Measurements from ENCODE around the gene DNAH9.
"Not testable (repeated sequence)": the region's sequence is repeated elsewhere in the genome, so short reads cannot be mapped to it uniquely, and the experiment has no call there.

The DNAH9 gene

DNA sequence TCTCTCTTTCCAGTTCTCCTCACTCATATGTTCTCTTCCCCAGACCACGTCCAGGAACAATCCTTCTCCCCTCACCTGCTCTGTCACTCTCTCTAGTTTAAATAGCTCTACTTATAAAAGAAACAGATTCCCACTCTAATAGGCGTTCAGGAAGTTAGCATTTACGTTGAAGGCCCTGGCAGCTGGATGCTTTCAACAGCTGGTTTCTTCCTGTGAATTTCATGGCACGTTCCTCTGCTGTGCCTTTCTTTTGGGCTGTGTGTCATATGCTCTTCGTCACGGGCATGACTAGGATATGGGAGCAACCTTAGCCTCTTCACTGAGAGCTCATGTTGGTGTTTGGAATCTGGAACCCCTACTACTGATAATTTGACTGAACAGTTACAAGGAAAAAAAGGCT lies 325.8 kb downstream of the DNAH9 start:
- DNase-seq = no peak

DNA sequence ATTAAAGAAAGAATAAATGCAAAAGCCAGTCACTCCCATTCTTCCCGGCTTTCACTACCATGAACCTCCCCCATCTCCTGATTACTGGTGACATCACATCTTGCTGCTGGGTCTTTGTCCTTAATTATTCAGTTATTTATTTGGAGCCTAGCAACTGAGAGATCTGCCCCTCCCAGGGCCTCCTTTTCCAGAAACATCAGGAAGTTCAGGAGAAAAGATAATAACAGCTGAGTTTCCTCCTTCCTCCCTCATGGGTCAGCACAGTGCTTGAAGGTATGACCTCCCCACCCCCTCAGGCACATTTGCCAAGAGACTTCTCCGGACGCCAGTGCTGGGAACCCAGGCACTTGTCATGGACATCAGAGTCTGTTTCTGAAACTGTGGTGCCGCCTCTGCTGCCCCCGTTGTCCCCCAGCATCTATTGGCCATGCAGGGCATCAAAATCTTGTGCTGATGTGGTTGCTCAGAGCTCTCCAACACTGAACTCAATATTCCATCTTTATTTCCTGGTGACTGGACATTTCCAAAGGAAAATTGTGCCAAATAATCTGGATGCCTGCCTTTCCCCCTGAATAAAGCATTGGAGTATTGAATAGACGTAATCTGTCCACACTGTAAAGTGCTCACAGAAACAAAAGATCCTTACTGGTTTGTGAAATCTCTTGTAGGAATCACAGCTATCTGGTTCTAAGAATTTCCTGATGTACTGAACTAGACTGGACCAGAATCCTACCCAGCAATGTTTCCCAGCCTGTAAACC lies 327.2 kb downstream of the DNAH9 start:
- DNase-seq = no peak

DNA sequence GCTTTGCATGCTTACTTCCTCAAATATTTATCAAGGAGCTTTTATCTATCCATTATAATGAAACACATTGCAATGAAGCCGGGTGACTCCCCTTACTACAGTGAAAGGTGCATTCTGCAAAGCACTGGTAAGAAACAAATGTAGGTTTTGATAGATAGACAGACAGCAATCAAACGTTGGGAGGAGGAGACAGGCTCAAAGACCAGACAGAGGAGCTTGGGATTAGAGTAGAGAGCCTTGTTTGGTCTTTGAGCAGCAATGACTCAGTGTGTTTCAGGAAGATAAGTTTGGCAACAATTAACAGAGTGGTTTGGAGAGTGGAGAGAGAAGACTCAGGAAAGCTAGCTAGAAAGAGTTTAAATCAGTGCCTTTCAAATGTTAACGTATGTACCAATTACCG lies 330.2 kb downstream of the DNAH9 start:
- no peak for DNase-seq

DNA sequence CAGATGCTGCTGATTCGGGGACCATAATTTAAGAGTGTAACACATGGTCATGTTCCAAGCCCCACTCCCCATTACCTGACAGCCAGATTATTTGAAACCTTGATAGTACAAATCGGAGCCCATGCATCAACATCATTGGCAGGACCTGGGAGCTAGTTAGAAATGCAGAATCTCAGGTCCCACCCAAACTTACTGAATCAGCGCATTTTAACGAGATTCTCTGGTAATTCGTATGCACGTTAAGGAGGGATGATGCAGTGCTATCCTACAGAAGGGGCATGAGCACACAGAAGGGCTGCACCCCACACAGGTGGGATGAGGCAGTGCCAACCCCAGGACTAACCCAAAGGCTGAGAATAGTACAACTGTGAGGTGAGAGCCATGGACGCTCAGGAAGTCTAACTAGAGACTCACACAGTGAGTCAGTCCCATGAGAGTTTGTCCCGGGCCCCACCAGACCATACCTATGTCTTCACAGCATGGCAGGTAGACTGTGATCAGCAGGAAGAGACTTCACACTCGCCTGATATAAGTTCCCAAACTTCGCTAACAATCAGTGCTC lies 334.1 kb downstream of the DNAH9 start:
- DNase-seq = no peak

DNA sequence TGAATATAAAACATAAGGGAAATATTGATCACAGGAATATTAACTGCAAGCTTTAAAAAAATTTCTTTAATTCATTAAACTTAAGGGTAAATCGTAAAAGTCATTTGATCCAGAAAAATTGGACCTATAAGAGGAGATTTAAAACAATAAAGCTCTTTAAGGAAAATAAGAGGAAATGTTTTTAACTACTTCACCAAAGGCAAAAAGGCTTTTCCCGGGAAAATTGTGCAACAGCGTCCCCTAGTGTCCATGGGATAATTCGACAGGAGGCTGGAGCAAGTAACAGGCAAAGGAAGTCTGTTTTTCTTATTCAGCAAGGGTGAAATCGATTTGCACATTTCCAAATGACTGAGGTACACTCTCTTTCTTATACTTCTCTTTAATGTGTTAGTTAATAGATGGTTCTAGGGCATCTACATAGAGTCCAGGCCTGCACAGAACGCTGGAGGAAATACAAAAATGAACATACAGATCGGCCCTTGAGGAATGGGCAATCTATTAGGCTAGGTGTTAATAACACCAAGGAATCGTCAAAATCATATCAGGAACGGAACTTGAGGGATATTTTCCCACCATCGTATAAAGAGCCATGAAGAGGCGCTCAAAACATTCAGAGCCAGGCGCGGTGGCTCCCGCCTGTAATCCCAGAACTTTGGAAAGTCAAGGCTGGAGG lies 337.6 kb downstream of the DNAH9 start:
- peak; percentile 8 to 32 for DNase-seq

DNA sequence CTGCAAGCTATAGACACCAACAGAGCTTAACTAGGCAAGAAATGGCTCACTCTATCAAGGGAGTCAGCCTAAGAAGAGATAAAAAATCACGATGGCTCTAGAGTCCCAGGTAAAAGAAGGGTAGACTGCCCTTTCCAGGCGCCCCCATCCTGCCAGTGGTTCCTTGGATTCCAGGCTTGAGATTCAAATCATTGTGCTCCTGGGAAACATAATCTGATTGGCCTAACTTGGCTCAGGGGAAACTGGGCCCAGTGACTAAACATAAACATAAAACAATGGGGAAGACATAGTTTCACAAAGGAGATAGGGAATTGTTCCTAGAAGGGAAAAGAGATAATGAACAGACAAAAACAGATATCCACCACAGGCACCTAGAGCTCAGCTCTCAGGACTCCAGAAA lies 342.6 kb downstream of the DNAH9 start:
- no peak for DNase-seq

DNA sequence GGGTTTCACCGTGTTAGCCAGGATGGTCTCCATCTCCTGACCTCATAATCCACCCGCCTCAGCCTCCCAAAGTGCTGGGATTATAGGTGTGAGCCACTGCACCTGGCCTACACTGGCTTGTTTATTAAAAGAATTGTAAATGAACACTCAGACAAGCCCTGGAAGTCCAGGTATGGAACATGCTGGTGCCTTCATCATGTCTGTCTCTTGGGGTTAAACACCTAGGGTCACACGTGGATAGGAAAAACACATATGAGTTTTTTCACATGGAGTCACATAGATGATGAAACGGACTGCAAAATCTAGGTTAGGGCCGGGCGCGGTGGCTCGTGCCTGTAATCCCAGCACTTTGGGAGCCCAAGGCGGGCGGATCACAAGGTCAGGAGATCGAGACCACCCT lies 344.8 kb downstream of the DNAH9 start:
- DNase-seq = not testable (repeated sequence)

DNA sequence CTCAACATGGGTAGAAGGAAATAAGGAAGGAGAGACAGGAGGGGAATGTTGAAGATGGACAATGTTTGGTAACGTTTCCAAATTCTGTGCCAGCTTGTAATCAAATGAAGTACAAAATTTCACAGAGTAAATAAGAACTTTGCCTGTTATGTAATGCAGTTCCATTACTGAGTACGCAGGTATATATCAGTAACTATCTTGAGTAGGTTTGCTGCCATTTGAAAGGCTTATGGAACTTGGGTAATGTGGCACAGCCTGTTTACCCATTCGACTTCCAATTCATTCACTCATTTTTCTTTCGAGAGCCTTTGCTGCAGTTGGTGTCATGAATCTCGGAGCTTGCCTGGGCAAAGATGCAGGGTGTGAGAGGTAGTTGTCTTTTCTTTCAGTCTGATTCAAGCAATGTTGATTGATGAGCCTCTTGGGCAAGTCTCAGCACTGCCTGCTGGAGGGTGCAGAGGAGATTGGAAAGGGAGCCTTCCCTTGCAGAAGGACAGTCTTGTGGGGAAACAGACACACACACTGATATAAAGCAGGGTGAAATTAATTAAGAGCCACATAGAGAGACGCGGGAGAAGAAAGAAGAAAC lies 345.6 kb downstream of the DNAH9 start:
- no peak for DNase-seq

DNA sequence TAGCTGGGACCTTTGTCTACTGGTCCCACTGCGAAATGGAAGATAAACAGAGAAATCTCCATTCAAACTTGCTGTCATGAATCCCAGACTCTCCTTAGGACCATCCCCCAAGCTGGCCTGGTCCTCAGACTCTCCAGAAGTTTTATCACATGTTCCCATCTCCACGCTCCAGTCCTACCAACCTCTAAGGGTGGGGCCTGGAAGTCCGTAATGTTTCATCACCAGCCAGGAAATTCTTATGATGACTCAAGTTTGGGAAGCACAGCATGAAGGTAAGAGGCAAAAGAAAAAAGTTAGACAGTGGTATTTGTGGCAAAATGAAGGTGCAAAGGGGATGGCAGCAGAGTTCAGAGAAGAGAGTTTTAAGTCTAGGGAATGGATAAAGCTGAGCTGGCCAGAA lies 346.3 kb downstream of the DNAH9 start:
- no peak for DNase-seq

DNA sequence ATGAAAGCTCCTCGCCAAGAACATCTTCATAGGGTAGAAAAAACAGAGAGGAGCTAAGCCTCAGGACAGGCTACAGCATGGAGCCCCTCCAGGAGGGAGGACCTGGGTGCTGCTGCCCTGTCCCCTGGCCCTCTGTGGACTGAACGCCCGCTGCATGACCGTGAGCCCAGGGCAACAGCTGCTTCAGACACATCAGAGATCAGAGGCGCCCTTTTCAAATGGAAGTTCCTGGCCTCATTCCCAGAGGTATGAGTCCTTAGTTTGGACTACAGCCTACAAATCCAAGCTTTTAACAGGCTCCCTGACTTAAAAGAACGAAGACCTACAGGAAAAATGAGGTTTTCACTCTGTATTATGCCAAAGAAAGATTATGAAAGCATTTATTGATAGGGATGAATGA lies 350.5 kb downstream of the DNAH9 start:
- no peak for DNase-seq

DNA sequence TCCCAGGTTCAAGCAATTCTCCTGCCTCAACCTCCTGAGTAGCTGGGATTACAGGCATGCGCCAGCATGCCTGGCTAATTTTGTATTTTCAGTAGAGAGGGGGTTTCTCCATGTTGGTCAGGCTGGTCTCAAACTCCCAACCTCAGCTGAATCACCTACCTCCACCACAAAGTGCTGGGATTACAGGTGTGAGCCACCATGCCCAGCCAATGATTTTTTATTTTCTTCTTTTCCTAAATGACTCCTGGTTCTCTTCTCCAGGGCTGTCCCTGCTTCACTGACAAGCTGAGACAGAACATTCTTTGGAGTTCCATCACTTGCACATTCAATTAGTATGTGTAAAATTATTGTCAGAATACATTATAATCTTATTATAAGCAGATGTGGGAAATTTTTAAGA lies 351.3 kb downstream of the DNAH9 start:
- not testable (repeated sequence) for DNase-seq

DNA sequence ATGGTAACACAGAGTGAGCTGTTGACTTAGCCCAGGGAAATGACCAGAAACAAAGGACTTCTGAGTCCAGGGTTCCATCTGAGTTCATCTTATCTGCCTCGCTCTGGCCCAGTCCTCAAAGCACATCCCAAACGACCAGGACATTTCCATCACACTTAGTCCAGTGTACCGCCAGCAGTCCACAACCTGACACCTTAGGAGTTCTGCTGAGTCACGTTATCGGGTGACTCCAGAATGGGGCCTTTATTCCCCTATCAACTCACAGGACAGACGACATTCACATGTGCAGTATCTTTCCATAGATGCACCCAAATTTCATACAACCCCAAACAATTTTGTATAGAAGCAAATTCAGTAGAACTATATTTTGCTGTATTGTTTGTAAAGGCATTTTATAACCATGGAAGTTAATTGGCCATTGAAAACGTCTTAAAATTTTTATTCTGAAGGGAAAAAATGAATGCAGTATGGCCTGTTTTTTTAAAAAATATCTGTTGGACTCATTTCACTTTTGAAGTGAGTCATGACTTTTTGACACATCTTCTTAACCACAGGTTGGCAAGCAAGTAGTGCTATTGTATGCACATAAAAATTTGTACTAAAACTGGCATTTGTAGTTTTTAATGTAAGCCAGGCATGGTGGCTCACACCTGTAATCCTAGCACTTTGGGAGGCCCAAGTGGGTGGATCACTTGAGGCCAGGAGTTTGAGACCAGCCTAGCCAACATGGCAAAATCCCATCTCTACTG lies 352.7 kb downstream of the DNAH9 start:
- DNase-seq = no peak

DNA sequence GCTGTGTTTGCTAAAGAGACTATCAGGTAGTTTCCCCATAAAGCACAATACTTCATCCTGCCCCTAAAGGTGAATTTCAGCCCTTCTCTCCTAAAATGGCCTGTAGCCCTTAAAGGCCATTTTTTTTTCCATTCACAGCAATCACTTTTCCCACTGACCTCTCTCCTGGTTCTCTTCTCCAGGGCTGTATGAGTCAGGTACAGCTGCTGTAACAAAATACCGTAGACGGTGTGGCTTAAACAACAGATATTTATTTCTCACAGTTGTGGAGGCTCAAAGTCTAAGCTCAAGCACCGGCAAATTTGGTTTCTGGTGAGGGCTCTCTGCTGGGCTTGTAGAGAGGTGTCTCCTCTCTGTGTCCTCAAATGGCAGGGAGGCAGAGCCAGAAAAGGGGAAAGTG lies 354.3 kb downstream of the DNAH9 start:
- DNase-seq = no peak

DNA sequence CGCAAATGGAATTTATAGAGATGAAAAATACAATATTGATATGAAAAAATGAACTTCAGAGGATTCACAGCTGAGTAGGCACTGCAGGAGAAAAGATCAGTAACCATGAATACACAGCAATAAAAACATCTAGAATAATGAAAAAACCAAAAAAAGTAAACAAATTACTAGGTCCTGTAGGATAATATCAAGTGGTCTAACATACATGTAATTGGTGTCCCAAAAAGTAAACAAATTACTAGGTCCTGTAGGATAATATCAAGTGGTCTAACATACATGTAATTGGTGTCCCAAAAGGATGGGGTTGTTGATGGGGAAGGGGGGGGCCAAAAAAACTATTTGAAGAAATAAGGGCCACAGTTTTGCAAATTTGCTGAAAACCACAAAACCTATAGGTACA lies 355.7 kb downstream of the DNAH9 start:
- no peak for DNase-seq

DNA sequence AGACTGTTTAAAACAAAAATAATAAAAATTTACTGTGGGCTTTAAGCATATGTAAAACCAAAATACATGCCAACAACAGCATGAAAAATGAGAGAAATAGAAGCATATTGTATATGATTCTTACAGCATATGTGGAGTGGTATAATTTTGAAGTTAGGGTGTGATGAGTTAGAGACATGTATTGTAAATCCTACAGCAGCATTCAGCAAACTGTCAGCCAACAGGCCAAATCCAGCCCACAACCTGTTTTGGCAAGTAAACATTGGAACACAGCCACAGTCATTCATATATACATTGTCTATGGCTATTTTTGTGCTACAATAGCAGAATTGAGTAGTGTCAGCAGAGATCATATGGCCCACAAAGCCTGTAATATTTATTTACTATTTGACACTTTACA lies 356.7 kb downstream of the DNAH9 start:
- DNase-seq = no peak

DNA sequence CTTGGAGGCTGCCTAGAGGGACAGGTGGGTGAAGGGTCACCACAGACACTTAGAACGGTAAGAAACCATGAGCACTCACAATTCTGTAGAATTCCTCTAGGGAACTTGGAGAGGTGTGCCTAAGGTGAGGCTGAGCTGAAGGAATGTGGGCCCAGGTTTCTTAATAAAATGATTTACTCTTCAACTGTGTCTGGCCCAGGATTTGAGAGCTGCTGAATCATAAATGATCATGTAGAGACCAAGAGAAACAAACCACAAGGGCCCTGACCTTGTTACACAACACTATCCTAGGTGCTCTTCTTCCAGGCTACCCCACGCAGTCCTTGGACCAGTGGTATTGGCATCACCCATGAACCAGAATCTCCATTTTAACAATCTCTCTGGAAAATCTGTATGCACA lies 371.3 kb downstream of the DNAH9 start:
- no peak for DNase-seq

DNA sequence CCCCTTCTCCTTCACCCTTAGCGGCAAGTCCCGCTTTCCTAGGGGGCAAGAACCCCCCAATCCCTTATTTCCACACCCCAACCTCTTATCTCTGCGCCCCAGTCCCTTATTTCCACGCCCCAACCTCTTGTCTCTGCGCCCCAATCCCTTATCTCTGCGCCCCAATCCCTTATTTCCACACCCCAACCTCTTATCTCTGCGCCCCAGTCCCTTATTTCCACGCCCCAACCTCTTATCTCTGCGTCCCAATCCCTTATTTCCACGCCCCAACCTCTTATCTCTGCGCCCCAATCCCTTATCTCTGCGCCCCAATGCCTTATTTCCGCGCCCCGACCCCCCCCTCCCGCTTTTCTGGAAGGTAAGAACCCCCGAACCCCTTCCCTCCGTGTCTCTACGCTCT lies 374.5 kb downstream of the DNAH9 start:
- DNase-seq = not testable (repeated sequence)

DNA sequence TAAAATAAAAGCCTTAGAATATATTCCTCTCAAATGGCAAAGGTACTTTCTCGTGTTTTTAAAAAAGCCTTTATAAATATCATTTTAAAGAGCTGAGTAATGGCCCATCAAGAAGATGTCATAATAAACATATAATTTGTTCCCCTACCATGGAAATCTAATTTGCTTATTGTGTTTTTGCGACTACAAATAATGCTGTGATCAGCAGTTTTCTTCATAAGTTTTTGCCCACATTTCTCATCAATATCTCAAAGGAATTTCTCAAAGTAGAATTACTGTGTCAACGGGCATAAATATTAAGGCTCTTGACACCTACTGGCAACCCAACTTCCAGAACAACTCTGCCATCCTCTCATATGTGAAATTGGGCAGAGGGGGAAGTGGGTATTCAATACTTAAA lies 381.5 kb downstream of the DNAH9 start:
- DNase-seq = no peak

DNA sequence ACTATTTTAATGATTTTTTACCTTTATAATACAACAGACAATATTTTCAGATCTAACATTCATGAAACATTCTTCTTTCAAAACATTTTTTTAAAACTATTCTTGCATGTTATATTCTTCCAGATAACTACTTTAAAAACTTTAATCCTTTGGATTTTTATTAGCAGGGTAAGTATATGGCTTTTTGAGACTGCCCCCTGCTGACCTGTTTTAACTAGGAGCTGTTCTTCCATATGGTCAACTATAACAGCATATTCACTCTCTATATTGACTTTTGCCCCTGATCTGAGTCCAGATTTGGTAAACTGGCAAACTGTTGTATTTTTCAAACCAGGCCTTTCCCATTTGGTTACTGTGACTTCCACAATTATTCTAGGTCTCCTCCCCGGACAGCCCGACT lies 382.5 kb downstream of the DNAH9 start:
- DNase-seq = no peak

DNA sequence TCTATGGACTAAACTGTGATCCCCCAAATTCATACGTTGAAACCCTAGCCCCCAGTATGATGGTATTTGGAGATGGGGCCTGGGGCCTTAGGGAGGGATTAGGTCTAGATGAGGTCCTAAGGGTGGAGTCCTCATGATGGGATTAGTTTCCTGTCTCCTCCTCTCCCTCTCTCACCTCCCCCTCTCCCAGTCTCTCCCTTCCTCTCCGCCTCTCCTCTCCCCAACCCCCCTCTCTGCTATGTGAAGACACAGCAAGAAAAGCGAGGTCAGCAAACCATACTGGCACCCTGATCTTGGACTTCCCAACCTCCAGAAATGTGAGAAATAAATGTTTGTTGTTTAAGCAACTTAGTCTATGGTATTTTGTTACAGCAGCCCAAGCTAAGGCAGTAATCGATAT lies 383.6 kb downstream of the DNAH9 start:
- no peak for DNase-seq

DNA sequence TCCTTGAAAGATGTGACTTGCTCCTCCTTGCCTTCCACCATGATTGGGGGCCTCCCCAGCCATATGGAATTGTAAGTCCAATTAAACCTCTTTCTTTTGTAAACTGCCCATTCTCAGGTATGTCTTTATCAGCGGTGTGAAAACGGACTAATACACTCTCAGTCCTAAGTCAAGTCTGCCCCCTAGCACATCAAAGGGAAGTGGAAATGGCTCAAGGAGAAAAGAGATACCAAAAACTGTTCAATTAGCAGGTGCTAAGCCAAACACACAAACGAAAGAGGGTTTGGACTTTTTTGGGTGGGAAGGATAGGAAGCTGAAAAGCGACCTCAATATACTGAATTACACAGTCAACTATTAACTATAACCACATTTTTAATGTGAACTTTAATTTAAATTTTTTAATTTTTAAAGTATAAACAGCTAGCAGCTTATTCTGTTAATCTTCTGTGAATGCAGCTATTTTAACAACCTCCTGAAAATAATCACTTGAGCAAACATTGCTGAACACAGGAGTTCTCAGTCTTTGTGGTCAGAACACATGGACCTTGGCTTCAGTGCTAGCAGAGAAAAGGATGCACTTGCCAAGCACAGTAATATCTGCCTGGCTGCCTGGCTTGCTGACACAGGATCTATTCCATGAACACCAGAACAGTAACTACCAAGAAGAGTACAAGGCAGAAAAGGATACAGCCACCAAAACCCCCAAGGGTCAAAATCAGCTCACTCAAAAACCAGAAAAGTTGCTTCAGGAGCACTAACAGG lies 388.1 kb downstream of the DNAH9 start:
- DNase-seq = no peak

DNA sequence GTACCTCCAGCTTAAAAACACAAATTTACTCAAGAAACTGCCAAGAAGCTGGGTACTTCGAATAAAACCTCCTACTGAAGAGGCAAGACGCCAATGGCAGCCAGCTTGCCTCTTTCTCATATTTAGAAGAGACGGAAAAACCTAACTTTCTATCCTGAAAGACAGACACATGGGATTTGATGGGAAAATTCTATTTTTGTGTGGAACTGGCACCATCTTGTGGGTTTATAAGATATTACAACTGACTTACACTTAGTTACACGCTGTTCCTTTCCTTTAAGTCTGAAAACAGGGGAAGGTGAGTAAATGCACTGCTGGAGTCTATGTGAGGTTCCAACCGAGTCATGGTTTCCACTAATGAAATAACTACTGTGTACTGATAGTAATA lies 388.7 kb downstream of the DNAH9 start:
- peak in 1 of 2 donors; percentile 57 for DNase-seq

Data from hippocampal formation (tissue), 2 donors.